T-helper 1 cell treated with Interleukin-12 subunit alpha and Interleukin-12 subunit beta and Interleukin-4 antibody, amounts not matched to agents 30 ng/mL and 1 ng/mL, for 36 hours (primary cell): Measurements from ENCODE around the gene GRPEL1. TPM values are rescaled to one million over a fixed set of nuclear protein-coding genes. Genes with fewer than 3 reads are reported as not detected.
"Not testable (repeated sequence)": the region's sequence is repeated elsewhere in the genome, so short reads cannot be mapped to it uniquely, and the experiment has no call there.

ENCODE experiments used
- intact Hi-C: fragments of 100-400 bp; cut with micrococcal nuclease; formaldehyde crosslinking; loops from one replicate; pipeline ENCODE4 v1.15.1; 2024
- total RNA-seq: library from RNA; stranded (reverse); gene quantifications from 2 replicates; pipeline ENCODE4 v1.2.3, GENCODE V29; 2022

GRPEL1 gene
- total RNA-seq, 1 donor from 2014 or later: 53.2 TPM

DNA sequence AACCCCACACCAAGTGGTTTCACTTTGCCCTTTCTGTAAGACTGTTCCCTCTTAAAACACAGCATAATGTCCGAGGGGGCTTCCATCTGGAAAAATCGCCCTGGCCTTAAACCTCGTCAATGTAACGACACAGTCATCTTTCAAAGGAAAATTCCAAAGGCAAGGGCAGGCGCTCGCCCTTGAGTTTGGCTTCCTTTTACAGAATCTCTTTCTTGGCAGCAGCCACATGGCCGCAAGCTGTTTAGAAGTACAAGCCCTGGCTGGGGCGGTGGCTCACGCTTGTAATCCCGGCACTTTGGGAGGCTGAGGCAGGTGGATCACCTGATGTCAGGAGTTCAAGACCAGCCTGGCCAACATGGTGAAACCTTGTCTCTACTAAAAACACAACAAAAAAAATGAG lies 27.1 kb upstream of the GRPEL1 start:
- intact Hi-C loops: no loop called here

GRCh38 chr4:7092026-7092425 lies 24.2 kb upstream of the GRPEL1 start:
- intact Hi-C loops: no loop called here

- intact Hi-C loops: no loop called here
Observed at GRCh38 chr4:7089213-7089986, 21.5 kb upstream of the GRPEL1 start.

GRCh38 chr4:7087036-7087435 lies 19.2 kb upstream of the GRPEL1 start:
- intact Hi-C loops: no loop called here

DNA sequence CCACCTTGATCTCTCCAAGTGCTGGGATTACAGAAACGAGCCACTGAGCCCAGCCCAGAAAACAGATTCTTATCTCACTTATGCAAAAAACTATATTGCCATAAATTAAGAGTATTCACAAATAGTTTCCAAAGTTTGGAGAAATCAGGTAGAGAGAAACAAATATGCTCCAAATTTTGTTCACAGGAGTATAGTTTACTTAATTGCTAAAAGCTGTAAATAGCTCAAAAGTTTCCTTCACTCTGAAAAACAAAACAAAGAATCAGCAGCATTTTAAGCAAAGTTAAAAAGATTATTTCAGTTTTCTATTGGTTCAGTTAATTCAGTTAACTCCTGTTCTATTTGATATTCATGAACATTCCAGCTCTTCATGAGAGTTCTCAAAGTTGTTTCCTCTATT lies 18.5 kb upstream of the GRPEL1 start:
- intact Hi-C loops: no loop called here

GRCh38 chr4:7084564-7084961 lies 16.7 kb upstream of the GRPEL1 start:
- intact Hi-C loops: not testable (repeated sequence)

DNA sequence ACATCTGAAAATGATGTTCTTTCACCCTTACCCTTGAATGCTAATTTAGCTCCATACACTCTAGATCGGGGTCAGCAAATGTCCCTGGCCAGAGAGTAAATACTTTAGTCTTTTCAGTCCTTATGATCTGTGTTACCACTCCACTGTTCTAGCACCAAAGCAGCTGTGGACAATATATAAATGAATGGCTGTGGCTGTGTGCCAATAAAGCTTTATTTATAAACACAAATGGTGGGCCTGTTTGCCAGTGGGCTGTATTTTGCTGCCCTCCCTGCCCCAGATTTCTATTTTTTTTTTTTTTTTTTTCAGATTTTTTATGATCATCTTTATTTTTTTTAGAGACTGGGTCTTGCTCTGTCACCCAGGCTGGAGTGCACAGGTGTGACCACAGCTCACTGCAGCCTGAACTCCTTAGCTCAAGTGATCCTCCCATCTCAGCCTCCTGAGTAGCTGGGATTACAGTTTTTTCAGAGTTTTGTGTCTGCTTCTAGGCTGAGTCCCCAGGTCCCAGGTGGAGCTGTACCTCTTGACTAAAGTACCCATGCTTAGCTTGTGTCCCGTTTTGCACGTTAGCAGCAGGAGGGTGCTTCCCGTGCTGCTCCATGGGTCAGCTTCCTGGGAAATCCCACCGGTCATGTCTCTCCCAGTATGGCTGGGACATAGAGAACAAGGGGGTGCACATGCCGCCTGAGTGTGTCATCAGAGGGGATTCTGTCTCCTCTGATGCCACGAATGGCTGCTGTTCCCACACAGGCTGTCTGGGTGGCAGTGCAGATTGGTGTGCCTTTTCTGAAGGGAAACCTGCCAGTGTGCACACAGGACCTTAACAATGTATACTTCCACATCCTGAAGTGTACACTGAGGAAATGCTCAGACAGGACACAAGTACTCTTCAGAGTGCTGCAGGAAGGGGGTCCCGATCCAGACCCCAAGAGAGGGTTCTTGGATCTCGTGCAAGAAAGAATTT lies 16.0 kb upstream of the GRPEL1 start:
- intact Hi-C loops: no loop called here

DNA sequence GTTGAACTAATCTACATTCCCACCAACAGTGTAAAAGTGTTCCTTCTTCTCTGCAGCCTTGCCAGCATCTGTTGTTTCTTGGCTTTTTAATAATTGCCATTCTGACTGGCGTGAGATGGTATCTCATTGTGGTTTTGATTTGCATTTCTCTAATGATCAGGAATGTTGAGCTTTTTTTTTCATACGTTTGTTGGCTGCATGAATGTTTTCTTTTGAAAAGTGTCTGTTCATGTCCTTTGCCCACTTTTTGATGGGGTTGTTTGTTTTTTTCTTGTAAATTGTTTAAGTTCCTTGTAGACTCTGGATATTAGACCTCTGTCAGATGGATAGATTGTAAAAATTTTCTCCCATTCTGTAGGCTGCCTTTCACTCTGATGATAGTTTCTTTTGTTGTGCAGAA lies 12.0 kb upstream of the GRPEL1 start:
- intact Hi-C loops: not testable (repeated sequence)

- intact Hi-C loops: not testable (repeated sequence)
Observed at GRCh38 chr4:7079483-7079882, 11.6 kb upstream of the GRPEL1 start.

- intact Hi-C loops: no loop called here
Observed at GRCh38 chr4:7078025-7078424, 10.2 kb upstream of the GRPEL1 start.

DNA sequence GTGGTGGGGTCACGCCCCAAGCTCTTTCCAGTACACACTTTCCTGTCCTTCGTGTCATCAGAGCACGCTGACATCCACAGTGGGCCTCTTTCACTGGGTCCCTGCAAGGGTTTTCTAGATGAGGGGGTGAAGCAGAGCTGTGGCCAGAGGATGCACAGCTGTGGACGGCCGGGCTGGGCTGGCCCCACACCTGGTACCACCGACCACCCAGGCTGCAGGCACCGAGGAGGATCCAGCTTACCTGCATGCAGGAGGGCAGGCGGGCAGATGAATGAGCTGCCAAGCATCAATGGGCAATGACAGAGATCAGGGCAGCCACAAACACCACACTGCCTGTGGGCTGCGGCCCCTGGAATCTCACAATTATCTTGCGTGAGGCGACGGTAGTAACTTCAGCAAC lies 9.5 kb upstream of the GRPEL1 start:
- intact Hi-C loops: no loop called here

DNA sequence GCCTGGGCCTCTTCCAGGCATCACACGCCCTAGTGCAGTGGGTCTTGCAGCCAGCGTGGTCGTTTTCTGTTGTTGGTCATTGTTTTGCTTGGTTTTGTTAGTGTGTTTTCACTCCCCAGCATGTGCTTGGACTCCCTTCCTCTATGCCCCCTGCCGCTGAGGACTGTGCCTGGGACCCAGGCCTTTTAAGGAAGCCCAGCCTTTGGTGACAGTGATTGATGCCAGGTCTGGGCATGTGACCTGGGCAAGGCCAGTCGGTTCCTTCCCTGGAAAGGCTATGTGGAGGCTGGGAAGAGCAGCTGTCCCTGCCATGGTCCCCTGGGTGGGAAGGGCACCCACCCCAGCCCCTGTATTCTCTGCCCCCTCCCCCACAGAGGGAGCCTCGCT lies 8.8 kb upstream of the GRPEL1 start:
- intact Hi-C loops: no loop called here

- intact Hi-C loops: no loop called here
Observed at GRCh38 chr4:7075962-7076695, 8.3 kb upstream of the GRPEL1 start.

DNA sequence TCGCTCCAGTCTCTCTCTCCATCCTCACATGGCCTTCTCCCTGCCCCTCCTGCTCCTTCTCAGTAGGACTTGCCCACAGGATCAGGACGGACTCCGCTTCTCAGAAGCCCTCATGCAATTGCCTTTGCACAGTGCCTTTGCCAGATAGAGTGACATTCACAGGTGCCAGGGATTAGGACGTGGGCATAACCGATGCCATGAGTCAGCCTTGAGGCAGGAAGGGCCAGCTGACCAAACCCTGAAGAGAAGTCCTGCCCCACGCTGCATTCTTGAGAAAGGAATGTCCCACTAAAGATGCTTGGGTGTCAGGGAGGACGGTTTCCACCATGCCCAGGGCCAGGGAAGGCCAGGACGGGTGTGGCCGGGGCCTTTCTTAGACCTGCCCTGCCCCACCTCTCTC lies 6.6 kb upstream of the GRPEL1 start:
- intact Hi-C loops: no loop called here

DNA sequence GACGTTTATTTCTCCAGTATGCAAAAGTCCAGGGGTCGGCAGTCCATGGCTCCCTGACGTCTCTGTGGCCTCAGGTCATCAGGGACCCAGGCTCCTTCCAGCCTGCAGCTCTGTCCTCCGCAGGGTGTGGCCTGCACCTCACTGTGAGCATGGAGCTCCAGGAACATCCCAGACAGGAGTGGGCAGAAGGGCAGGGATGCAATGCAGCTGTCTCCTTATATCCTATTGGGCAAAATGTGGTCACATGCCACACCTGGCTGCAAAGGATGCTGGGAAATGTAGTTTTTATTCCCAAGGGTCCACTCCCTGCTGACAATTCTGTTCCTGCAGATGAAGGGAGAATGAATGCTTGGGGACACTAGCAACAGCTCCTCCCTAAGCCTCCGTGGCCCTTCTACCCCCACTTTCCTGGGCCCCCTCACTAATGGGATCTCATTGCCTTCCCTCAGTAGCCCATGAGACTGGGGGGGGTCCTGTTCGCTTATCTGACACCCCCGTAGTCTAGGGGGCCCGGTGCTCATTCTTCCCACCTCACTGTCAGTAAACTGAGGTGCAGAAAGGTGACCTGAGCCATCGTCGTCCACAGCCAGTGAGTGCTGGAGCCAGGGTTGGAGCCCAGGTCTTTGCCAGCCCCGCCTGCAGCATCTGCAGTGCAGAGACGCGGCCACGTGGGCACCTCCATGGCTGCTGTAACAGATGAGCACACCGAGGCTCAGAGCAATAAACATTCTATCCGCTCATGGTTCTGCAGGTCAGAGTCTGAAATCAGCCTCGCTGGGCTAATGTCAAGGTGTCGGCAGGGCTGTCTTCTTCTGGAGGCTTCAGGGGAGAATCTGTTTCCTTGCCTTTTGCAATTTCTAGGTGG lies 5.9 kb upstream of the GRPEL1 start:
- intact Hi-C loops: no loop called here

DNA sequence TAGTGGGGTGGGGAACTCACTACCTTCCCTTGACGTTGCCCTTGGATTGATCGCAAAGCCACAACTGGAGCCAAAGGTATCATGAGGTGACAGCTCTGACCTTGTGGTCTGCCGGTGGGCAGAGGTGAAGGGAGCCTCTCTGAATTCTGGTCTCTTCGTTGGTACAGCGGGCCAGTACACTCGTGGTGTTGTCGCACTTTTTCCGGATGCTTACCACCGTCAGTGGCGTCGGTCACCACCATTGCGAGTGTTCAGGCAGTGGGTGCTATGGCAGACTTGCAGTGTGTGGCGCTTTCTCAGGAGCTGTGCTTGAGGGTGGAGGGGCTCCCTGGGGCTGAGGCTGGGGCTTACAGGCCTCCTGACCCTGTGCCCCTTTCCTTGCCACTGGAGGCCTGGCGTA lies 5.2 kb upstream of the GRPEL1 start:
- intact Hi-C loops: no loop called here

DNA sequence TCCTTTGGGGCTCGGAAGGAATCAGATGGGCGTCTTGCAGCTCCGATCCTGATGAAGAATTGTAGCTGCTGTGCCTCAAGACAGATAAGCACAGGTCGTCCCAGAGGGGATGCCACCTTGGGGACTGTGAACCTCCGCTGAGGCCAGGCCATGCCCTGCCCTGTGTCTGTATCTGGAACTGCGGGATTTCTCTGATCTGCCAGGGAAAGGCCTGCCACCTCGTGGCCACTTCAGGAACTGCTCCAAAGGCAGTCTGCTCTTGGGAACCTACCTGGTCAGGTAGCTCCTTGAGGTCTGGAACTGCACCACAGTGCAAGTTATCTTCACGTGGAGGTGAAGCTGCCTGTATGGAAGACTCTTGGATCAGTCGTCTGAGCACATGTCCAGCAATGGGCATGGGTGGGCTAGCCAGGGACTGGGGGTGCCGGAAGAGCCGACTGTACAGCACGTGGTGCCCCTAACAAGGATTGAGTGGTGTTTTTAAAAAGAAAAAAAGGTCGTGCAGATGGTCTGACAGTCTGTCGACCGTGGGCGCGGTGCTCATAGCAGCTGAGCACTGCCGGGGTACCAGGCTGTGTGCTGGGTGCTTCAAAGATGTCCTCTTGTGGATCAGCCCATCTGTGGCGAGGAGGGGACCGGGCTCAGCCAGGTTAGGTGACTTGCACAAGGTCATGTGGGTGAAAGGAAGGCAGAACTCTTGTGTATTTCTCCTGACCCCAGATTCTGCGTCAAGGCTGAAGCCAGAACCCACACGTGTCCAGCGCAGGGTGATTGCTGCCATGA lies 3.1 kb upstream of the GRPEL1 start:
- intact Hi-C loops: loop anchor here (1.0 kb wide), 3 partner anchors 97 to 351 kb away; no protein-coding TSS in a partner anchor

- intact Hi-C loops: loop anchor here (1.0 to 2.0 kb wide), 16 partner anchors 26 to 1090 kb away; partner anchors contain the start of genes BLOC1S4, MAN2B2, MRFAP1 and MRFAP1L1
Observed at GRCh38 chr4:7068883-7069282, 1.0 kb upstream of the GRPEL1 start.

GRCh38 chr4:7068279-7068842 lies 497 bp upstream of the GRPEL1 start:
- intact Hi-C loops: loop anchor here (1.0 to 2.0 kb wide), 16 partner anchors 25 to 1091 kb away; partner anchors contain the start of genes BLOC1S4, MAN2B2, MRFAP1 and MRFAP1L1
